Right atrium auricular region (tissue), 2 donors: ENCODE measurements around the gene DRAXIN. TPM values are rescaled to one million over a fixed set of nuclear protein-coding genes. Genes with fewer than 3 reads are reported as not detected.

ENCODE experiments used
- DNase-seq: peaks from one replicate; pipeline ENCODE4 v3.0.0-alpha.2; 2019; ENCODE audit warnings: low spot score
- H3K27ac ChIP-seq, 2 donors: fragments of 200-600 bp; sonication (generic); 1 replicate in 1 of 2; 2 replicates in 1 of 2; pipeline ENCODE4 v1.5.1; 2016 to 2019
- H3K27me3 ChIP-seq, 2 donors: fragments of 200-600 bp; sonication (generic); one replicate each; pipeline versions ENCODE4 v1.5.1 to v1.6.0; 2017 to 2019
- H3K36me3 ChIP-seq: fragments of 200-600 bp; sonication (generic); one replicate; pipeline ENCODE4 v1.5.1; 2016
- H3K4me1 ChIP-seq, 2 donors: fragments of 200-600 bp; sonication (generic); one replicate each; pipeline versions ENCODE4 v1.5.1 to v1.6.0; 2017 to 2019
- H3K4me3 ChIP-seq, 2 donors: fragments of 200-600 bp; sonication (generic); 1 replicate in 1 of 2; 2 replicates in 1 of 2; pipeline ENCODE4 v1.5.1; 2017 to 2019; ENCODE audit warnings: mild to moderate bottlenecking in 1 of 2, moderate library complexity in 1 of 2
- H3K9me3 ChIP-seq, 2 donors: fragments of 200-600 bp; sonication (generic); one replicate each; pipeline ENCODE4 v1.5.1; 2019
- CTCF ChIP-seq, 2 donors: fragments of 200-600 bp; sonication (generic); IDR thresholded peaks; one replicate each; pipeline ENCODE4 v1.5.1; 2019; ENCODE audit warnings: antibody characterized with exemption in 2 of 2
- total RNA-seq, 2 donors: library from RNA; depleted of rRNA; stranded (reverse); fragments of >200 nt; gene quantifications; one replicate each; pipeline ENCODE4 v1.1.0, GENCODE V29; 2016

DRAXIN gene
- total RNA-seq, 2 donors from 2014 or later: not detected

GRCh38 chr1:11731691-11732283 is 40.3 kb downstream of the DRAXIN start:
- no peaks in the 10 kb centered on the region for H3K27me3 ChIP-seq
- peak; percentile 71 for DNase-seq
- no peak for TF ChIP-seq CTCF (IDR thresholded peaks at IDR 0.05)
- no peaks in the 10 kb centered on the region for H3K36me3 ChIP-seq
- H3K4me1 ChIP-seq: peaks cover 0 to 47% of the 10 kb centered on the region in 2 donors
- no peaks in the 10 kb centered on the region for H3K9me3 ChIP-seq
- H3K4me3 ChIP-seq: peak overlapping the region; percentile 18 to 28
- peak overlapping the region; percentile 54 to 61 for H3K27ac ChIP-seq

DNA sequence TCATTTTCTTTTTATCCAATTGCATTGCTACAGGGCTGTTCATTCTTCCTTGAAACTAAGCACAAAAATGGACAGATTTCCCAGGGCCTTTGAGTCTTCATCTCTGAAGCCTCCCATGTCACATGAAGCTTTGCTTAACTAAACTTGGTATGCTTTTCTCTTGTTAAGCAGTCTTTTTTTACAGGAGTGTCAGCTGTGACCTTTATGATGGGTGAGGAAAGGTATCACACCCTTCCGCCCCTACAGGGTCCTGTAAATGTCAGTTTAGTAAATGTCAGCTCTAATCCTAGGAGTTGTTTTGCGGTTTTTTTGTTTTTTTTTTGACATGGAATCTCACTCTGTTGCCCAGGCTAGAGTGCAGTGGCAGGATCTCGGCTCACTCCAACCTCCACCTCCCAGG is 41.8 kb downstream of the DRAXIN start:
- H3K4me3 ChIP-seq: no peak overlapping the region
- TF ChIP-seq CTCF (IDR thresholded peaks at IDR 0.05): no peak
- H3K9me3 ChIP-seq: no peaks in the 10 kb centered on the region
- no peaks in the 10 kb centered on the region for H3K27me3 ChIP-seq
- peaks cover 0 to 55% of the 10 kb centered on the region in 2 donors for H3K4me1 ChIP-seq
- H3K36me3 ChIP-seq: no peaks in the 10 kb centered on the region
- H3K27ac ChIP-seq: no peak overlapping the region
- DNase-seq: no peak

DNA sequence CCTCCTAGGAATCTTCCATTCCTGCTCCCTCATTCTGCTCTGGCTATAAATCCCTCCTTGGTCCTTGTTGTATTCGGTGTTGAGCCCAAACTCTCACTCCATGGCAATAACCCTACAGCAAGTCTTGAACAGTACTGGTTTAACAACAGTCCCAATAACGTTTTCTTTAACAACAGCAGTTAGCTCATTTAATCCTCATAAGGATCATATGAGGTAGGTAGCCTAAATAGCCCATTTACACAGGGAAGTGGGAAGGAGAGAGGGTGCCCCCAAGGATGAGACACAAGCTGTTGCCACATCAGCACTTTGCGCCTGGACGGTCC is 44.0 kb downstream of the DRAXIN start:
- H3K27ac ChIP-seq: peak overlapping the region; percentile 85 to 86
- no peaks in the 10 kb centered on the region for H3K27me3 ChIP-seq
- no peaks in the 10 kb centered on the region for H3K9me3 ChIP-seq
- peaks cover 0 to 42% of the 10 kb centered on the region in 2 donors for H3K4me1 ChIP-seq
- H3K4me3 ChIP-seq: peak overlapping the region in 1 of 2 donors; percentile 90
- TF ChIP-seq CTCF (IDR thresholded peaks at IDR 0.05): no peak
- H3K36me3 ChIP-seq: no peaks in the 10 kb centered on the region
- no peak for DNase-seq

GRCh38 chr1:11735854-11736745 is 44.6 kb downstream of the DRAXIN start, which contains the start of gene AGTRAP:
AGTRAP (plus strand) TSS chr1:11736136; CDS start chr1:11736209, 73 bp downstream.
- DNase-seq: peak; percentile 99
- Histone ChIP-seq H3K4me3 (peak within 1 kb of the TSS; percentile 63 to 90), H3K36me3 (no peaks in the 10 kb centered on the region), H3K9me3 (no peaks in the 10 kb centered on the region), H3K4me1 (peaks cover 0 to 36% of the 10 kb centered on the region in 2 donors), H3K27ac (peak within 1 kb of the TSS; percentile 85 to 86), H3K27me3 (no peaks in the 10 kb centered on the region)
- TF ChIP-seq CTCF (IDR thresholded peaks at IDR 0.05): no peak

DNA sequence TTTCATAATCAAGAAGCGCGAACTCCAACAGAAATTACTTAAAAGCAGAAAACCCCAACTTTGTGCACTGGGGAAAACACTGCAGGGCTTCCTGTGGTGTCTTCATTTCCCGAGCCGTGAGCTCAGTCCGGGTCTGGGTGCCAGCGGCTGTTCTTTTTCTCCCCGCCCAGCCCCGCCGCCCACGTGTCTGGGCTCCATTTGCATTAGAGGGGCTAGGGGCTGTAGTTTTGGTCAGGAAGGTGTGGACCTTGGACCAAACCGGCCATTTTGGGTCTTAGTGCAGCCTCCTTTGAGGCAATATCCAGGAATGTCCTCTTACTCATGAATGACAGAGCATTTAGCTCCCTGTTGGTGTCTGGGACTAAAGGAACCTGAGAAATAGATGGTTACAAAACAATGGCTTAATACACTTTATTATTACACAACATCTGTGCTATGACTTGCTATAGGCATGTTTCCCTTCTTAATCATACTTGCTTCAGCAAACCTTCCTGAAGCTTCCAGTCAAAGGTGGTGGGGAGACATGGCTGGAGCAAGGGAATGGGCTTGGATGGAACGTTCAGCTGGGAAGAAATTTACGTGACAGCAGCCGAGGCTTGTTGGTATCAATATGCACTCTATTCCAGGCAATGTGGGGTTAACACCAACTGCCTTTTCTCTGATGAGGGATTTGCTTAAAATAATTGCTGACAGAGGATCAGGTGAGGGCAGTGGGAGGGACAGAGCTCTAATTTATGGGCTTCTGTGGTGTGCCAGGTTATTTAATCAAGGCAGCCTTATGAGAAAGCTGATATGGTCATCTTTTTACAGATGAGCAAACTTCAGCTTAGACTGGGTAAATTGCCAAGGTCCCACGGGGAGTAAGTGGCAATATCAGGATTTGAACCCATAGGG is 45.5 kb downstream of the DRAXIN start:
- DNase-seq: peak; percentile 84
- H3K27me3 ChIP-seq: no peaks in the 10 kb centered on the region
- no peaks in the 10 kb centered on the region for H3K36me3 ChIP-seq
- H3K4me3 ChIP-seq: peak overlapping the region; percentile 63 to 90
- peak overlapping the region; percentile 85 to 86 for H3K27ac ChIP-seq
- H3K4me1 ChIP-seq: peaks cover 0 to 27% of the 10 kb centered on the region in 2 donors
- TF ChIP-seq CTCF (IDR thresholded peaks at IDR 0.05): no peak
- no peaks in the 10 kb centered on the region for H3K9me3 ChIP-seq
